Measurements from ENCODE around the gene DGKG. TPM values are rescaled to one million over a fixed set of nuclear protein-coding genes. Genes with fewer than 3 reads are reported as not detected.
A peak's percentile ranks its signal among the peaks of the same experiment; 100 is the strongest.

The DGKG gene
- total and polyA plus RNA-seq, 8 donors, result 0.12 to 26.3 (median 2.7) TPM

- Histone ChIP-seq H3K27ac (peak overlapping the region in 2 of 5 donors; percentile 19 to 58), H3K27me3 (peaks cover 0 to 10% (median 0%) of the 10 kb centered on the region in 3 donors), H3K9me3 (no peaks in the 10 kb centered on the region), H3K4me3 (no peak overlapping the region), H3K4me1 (peaks cover 0 to 4% (median 1%) of the 10 kb centered on the region in 4 donors), H3K36me3 (no peaks in the 10 kb centered on the region)
- TF ChIP-seq POLR2AphosphoS5 (IDR thresholded peaks at IDR 0.05) (peak in 1 of 3 donors; percentile 15), EP300 (IDR thresholded peaks at IDR 0.05) (no peak)
- intact Hi-C loops (cut with DNase I; ENCODE audit: low total_unique reads), result no loop called here
- DNase-seq, result no peak
- 81 to 90% (median 86%) methylated on average over 9 of the region's 9 CpGs for WGBS, 5 donors
Measured at GRCh38 chr3:186264608-186265400, 97.2 kb downstream of the DGKG start.

GRCh38 chr3:186261638-186262037, 100.4 kb downstream of the DGKG start:
- no peak for DNase-seq
- no peak overlapping the region for H3K4me3 ChIP-seq
- no peaks in the 10 kb centered on the region for H3K36me3 ChIP-seq
- H3K4me1 ChIP-seq, result peaks cover 0 to 12% (median 8%) of the 10 kb centered on the region in 4 donors
- H3K27ac ChIP-seq, result no peak overlapping the region
- no peak for TF ChIP-seq POLR2AphosphoS5 (IDR thresholded peaks at IDR 0.05)
- no peak for TF ChIP-seq POLR2A (IDR thresholded peaks at IDR 0.05)
- TF ChIP-seq, protein P1, sequence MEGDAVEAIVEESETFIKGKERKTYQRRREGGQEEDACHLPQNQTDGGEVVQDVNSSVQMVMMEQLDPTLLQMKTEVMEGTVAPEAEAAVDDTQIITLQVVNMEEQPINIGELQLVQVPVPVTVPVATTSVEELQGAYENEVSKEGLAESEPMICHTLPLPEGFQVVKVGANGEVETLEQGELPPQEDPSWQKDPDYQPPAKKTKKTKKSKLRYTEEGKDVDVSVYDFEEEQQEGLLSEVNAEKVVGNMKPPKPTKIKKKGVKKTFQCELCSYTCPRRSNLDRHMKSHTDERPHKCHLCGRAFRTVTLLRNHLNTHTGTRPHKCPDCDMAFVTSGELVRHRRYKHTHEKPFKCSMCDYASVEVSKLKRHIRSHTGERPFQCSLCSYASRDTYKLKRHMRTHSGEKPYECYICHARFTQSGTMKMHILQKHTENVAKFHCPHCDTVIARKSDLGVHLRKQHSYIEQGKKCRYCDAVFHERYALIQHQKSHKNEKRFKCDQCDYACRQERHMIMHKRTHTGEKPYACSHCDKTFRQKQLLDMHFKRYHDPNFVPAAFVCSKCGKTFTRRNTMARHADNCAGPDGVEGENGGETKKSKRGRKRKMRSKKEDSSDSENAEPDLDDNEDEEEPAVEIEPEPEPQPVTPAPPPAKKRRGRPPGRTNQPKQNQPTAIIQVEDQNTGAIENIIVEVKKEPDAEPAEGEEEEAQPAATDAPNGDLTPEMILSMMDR (IDR thresholded peaks at IDR 0.05), result peak in 1 of 7 experiments; percentile 9
- H3K27me3 ChIP-seq, result no peaks in the 10 kb centered on the region
- 55 to 68% (median 65%) methylated on average over 9 of the region's 9 CpGs for WGBS, 5 donors
- intact Hi-C loops (cut with DNase I; ENCODE audit: low total_unique reads), result no loop called here
- H3K9me3 ChIP-seq, result no peaks in the 10 kb centered on the region

GRCh38 chr3:186260726-186261125, 101.3 kb downstream of the DGKG start:
- no peak for TF ChIP-seq EP300 (IDR thresholded peaks at IDR 0.05)
- TF ChIP-seq, protein P1 (IDR thresholded peaks at IDR 0.05), result no peak
- no peak for TF ChIP-seq POLR2A (IDR thresholded peaks at IDR 0.05)
- TF ChIP-seq POLR2AphosphoS5 (IDR thresholded peaks at IDR 0.05), result no peak
- H3K36me3 ChIP-seq, result peaks cover 0 to 3% (median 0%) of the 10 kb centered on the region in 4 donors
- H3K4me3 ChIP-seq, result no peak overlapping the region
- no peak overlapping the region for H3K27ac ChIP-seq
- intact Hi-C loops (cut with DNase I; ENCODE audit: low total_unique reads), result no loop called here
- no peak for DNase-seq
- WGBS, 5 donors, result 77 to 94% (median 87%) methylated on average over 3 to 4 of the region's 4 CpGs
- H3K9me3 ChIP-seq, result no peaks in the 10 kb centered on the region
- H3K4me1 ChIP-seq, result peaks cover 0 to 13% (median 11%) of the 10 kb centered on the region in 4 donors
- H3K27me3 ChIP-seq, result no peaks in the 10 kb centered on the region

- intact Hi-C loops (cut with DNase I; ENCODE audit: low total_unique reads), result loop anchor here (5.0 kb wide), 2 partner anchors 277 to 278 kb away; no protein-coding TSS in a partner anchor
- DNase-seq, result peak; percentile 82 to 88
- H3K27ac ChIP-seq, result no peak overlapping the region
- H3K4me3 ChIP-seq, result no peak overlapping the region
- H3K36me3 ChIP-seq, result peaks cover 0 to 10% (median 0%) of the 10 kb centered on the region in 4 donors
- no peaks in the 10 kb centered on the region for H3K9me3 ChIP-seq
- WGBS, 5 donors, result 17 to 19% (median 19%) methylated on average over 13 to 15 of the region's 15 CpGs
- no peaks in the 10 kb centered on the region for H3K27me3 ChIP-seq
- H3K4me1 ChIP-seq, result peaks cover 0 to 17% (median 11%) of the 10 kb centered on the region in 4 donors
- TF ChIP-seq, protein P1 (IDR thresholded peaks at IDR 0.05), result peak in 5 of 7 experiments; percentile 60 to 85 (median 74)
- TF ChIP-seq POLR2A (IDR thresholded peaks at IDR 0.05) (no peak), EP300 (IDR thresholded peaks at IDR 0.05) (no peak), POLR2AphosphoS5 (IDR thresholded peaks at IDR 0.05) (no peak)
Measured at GRCh38 chr3:186259612-186260383, 102.2 kb downstream of the DGKG start.
